Measurements from ENCODE around the gene MINDY2. TPM values are rescaled to one million over a fixed set of nuclear protein-coding genes. Genes with fewer than 3 reads are reported as not detected.

MINDY2 gene
- total RNA-seq, 1 experiment from 2014 or later: 18.4 TPM

- no TSS peak for BruUV-seq (replicated peaks)
- Histone ChIP-seq H3K9me3 (ENCODE audit: insufficient read depth, low read depth) (no peaks in the 10 kb centered on the region), H2AFZ (no peak overlapping the region), H3K27me3 (ENCODE audit: insufficient read depth, low read depth) (no peaks in the 10 kb centered on the region), H4K20me1 (ENCODE audit: insufficient read depth) (peaks cover 9% of the 10 kb centered on the region), H3K4me1 (replicated peaks; ENCODE audit: insufficient read depth) (peaks cover 20% of the 10 kb centered on the region), H3K4me2 (no peak overlapping the region), H3K4me3 (no peak overlapping the region), H3K79me2 (ENCODE audit: low read depth) (peaks cover 98% of the 10 kb centered on the region), H3F3A (ENCODE audit: insufficient read depth, low read depth) (no peaks in the 10 kb centered on the region), H3K27ac (no peak overlapping the region), H3K9me2 (ENCODE audit: insufficient read depth) (no peaks in the 10 kb centered on the region), H3K36me3 (ENCODE audit: low read depth) (no peaks in the 10 kb centered on the region)
- intact Hi-C loops (cut with micrococcal nuclease; ENCODE audit: unreplicated experiment): no loop called here
- POLR2A ChIA-PET (ENCODE audit: unreplicated experiment): interaction anchor here (0.5 to 0.7 kb wide), 2 partner anchors 101 to 278 kb away, joined by 3 to 5 read pairs; no protein-coding TSS in a partner anchor
- no peak for DNase-seq
- CTCF ChIA-PET: no interaction called here
- TF ChIP-seq CTCF (conservative IDR thresholded peaks at IDR 0.05): no peak
These were observed 30.7 kb upstream of the MINDY2 start for GRCh38 chr15:58740436-58740835.

- no peaks in the 10 kb centered on the region for H3K27me3 ChIP-seq (ENCODE audit: insufficient read depth, low read depth)
- no TSS peak for BruUV-seq (replicated peaks)
- no peak overlapping the region for H2AFZ ChIP-seq
- H3K9me2 ChIP-seq (ENCODE audit: insufficient read depth): no peaks in the 10 kb centered on the region
- TF ChIP-seq CTCF (conservative IDR thresholded peaks at IDR 0.05): no peak
- TF ChIP-seq EZH2 (IDR thresholded peaks at IDR 0.05; ENCODE audit: low read depth): no peak
- H3K4me2 ChIP-seq: no peak overlapping the region
- no peak overlapping the region for H3K4me3 ChIP-seq
- H3F3A ChIP-seq (ENCODE audit: insufficient read depth, low read depth): no peaks in the 10 kb centered on the region
- POLR2A ChIA-PET (ENCODE audit: unreplicated experiment): interaction anchor here (0.5 to 0.7 kb wide), 3 partner anchors 41 to 279 kb away, joined by 3 to 5 read pairs (median 5); no protein-coding TSS in a partner anchor
- H3K79me2 ChIP-seq (ENCODE audit: low read depth): peaks cover 98% of the 10 kb centered on the region
- no peak overlapping the region for H3K27ac ChIP-seq
- H3K36me3 ChIP-seq (ENCODE audit: low read depth): no peaks in the 10 kb centered on the region
- peaks cover 9% of the 10 kb centered on the region for H4K20me1 ChIP-seq (ENCODE audit: insufficient read depth)
- CTCF ChIA-PET: no interaction called here
- H3K9me3 ChIP-seq (ENCODE audit: insufficient read depth, low read depth): no peaks in the 10 kb centered on the region
- DNase-seq: no peak
- H3K4me1 ChIP-seq (replicated peaks; ENCODE audit: insufficient read depth): peaks cover 24% of the 10 kb centered on the region
- intact Hi-C loops (cut with micrococcal nuclease; ENCODE audit: unreplicated experiment): no loop called here
These were observed 30.1 kb upstream of the MINDY2 start for GRCh38 chr15:58741032-58741431.

DNA sequence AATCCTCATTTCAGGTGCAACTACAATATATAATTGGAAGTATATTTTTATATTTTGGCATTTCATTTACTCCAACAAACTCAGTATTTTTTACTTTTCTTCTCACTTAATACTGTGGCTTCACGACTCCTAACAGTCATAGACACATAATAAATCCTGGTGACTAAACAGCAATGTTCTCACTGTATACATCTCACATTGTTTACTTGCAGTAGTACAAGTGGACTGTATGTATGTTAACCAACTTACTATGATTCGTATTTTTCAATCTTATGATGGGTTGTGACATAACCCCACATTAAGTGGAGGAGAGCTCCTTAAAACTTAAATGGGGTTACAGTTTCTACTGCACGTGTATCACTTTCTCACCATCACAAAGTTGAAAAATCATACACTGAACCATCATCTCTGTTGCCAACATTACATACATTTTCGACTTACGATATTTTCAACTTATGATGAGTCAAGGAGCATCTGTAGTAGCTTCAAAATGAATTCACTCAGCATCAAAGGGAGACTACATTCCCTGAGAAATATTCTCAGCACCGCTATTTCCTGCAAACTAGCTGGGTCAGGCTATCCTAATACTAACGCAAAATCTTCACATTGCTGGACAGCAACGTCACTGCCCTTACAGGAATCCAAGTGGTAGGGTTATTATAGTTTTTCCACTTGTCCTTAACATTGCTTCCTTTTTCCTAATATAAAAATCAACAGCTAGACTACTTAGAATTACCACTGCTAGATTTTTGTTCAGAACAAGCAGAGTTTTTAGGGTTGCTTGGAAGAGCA, 28.9 kb upstream of the MINDY2 start:
- no peak overlapping the region for H2AFZ ChIP-seq
- peaks cover 35% of the 10 kb centered on the region for H3K4me1 ChIP-seq (replicated peaks; ENCODE audit: insufficient read depth)
- H3K27me3 ChIP-seq (ENCODE audit: insufficient read depth, low read depth): no peaks in the 10 kb centered on the region
- no peaks in the 10 kb centered on the region for H3K9me2 ChIP-seq (ENCODE audit: insufficient read depth)
- H3F3A ChIP-seq (ENCODE audit: insufficient read depth, low read depth): no peaks in the 10 kb centered on the region; the same call in 1 of the 2 replicates
- no TSS peak for BruUV-seq (replicated peaks)
- intact Hi-C loops (cut with micrococcal nuclease; ENCODE audit: unreplicated experiment): no loop called here
- H3K27ac ChIP-seq: no peak overlapping the region
- H3K4me2 ChIP-seq: no peak overlapping the region
- DNase-seq: no peak
- POLR2A ChIA-PET (ENCODE audit: unreplicated experiment): no interaction called here
- H3K9me3 ChIP-seq (ENCODE audit: insufficient read depth, low read depth): no peaks in the 10 kb centered on the region
- CTCF ChIA-PET: no interaction called here
- TF ChIP-seq CTCF (conservative IDR thresholded peaks at IDR 0.05): no peak
- TF ChIP-seq EZH2 (IDR thresholded peaks at IDR 0.05; ENCODE audit: low read depth): no peak
- H3K79me2 ChIP-seq (ENCODE audit: low read depth): peaks cover 98% of the 10 kb centered on the region
- H3K36me3 ChIP-seq (ENCODE audit: low read depth): no peaks in the 10 kb centered on the region
- H4K20me1 ChIP-seq (ENCODE audit: insufficient read depth): peaks cover 12% of the 10 kb centered on the region
- H3K4me3 ChIP-seq: no peak overlapping the region
